Lower leg skin (tissue), 4 donors: ENCODE results near the gene LTA. TPM values are rescaled to one million over a fixed set of nuclear protein-coding genes. Genes with fewer than 3 reads are reported as not detected.

ENCODE experiments used
- DNase-seq, 2 donors: peaks; one replicate each; pipeline ENCODE4 v3.0.0-alpha.2; 2019; ENCODE audit warnings: low spot score in 2 of 2
- H3K4me3 ChIP-seq: fragments of 200-600 bp; sonication (generic); 2 replicates; pipeline ENCODE4 v1.5.1; 2017; ENCODE audit warnings: mild to moderate bottlenecking, low read depth; ENCODE audit not compliant: poor library complexity, severe bottlenecking
- CTCF ChIP-seq, 3 donors: fragments of 450-650 bp; IDR thresholded peaks; one replicate each; pipeline ENCODE4 v1.5.1; 2016; ENCODE audit warnings: antibody characterized with exemption in 3 of 3, mild to moderate bottlenecking in 3 of 3, moderate library complexity in 2 of 3
- POLR2A ChIP-seq, 2 donors: fragments of 450-650 bp; IDR thresholded peaks; one replicate each; pipeline ENCODE4 v1.6.1; 2016 to 2017; ENCODE audit warnings: antibody characterized with exemption in 2 of 2, mild to moderate bottlenecking in 1 of 2, moderate library complexity in 1 of 2
- WGBS, 2 donors: methylation state at CpG; one replicate each; pipeline ENCODE4 v1.1.5; 2018; 5-methylcytosine and 5-hydroxymethylcytosine counted together
- intact Hi-C: fragments of 100-400 bp; cut with DNase I; formaldehyde crosslinking; loops from one replicate; pipeline ENCODE4 v1.15.0; 2023; ENCODE audit warnings: low total_unique reads
- total RNA-seq, 4 donors: library from RNA; depleted of rRNA; stranded (reverse); fragments of >200 nt; gene quantifications; one replicate each; pipeline ENCODE4 v1.1.0, GENCODE V29; 2016

The LTA gene
- total RNA-seq, 4 donors from 2014 or later, result not detected

DNA sequence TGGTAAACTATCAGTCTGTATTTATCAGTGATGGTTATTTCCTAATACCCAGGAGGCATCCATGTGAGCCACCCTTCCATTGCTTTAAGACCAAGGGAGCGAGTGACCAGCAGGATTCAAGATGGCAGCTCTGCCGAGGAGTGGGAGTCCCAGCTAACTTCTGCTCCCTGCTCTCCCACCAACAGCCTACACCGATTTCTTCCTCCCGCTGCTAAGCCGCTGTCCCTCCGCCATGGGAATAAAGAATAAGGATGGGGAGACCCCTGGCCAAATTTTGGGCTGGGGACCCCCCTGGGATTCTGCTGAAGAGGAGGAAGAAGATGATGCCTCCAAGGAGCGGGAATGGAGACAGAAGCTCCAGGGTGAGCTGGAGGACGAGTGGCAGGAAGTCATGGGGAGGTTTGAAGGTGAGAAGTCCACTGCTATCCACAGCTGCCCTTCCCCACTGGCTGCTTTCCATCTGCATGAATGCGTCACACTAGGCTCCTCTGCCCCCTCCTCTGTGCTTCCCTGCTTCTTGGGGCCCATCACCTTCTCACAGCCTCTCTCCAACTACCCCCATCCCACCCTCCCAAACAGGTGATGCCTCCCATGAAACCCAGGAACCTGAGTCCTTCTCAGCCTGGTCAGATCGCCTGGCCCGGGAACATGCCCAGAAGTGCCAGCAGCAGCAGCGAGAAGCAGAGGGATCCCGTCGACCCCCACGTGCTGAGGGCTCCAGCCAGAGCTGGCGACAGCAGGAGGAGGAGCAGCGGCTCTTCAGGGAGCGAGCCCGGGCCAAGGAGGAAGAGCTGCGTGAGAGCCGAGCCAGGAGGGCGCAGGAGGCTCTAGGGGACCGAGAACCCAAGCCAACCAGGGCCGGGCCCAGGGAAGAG, 14.4 kb upstream of the LTA start:
- WGBS, 2 donors, result 75 to 76% methylated on average over 24 of the region's 24 CpGs
- no peak for TF ChIP-seq POLR2A (IDR thresholded peaks at IDR 0.05)
- no peak for TF ChIP-seq CTCF (IDR thresholded peaks at IDR 0.05)
- H3K4me3 ChIP-seq, result no peak overlapping the region
- DNase-seq, result no peak
- intact Hi-C loops, result no loop called here

DNA sequence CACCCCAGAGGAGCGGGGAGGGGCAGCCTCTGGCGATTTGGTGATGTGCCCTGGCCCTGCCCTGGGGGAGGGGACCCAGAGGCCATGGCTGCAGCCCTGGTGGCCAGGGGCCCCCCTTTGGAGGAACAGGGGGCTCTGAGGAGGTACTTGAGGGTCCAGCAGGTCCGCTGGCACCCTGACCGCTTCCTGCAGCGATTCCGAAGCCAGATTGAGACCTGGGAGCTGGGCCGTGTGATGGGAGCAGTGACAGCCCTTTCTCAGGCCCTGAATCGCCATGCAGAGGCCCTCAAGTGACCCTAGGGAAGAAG, 13.8 kb upstream of the LTA start:
- WGBS, 2 donors, result 75 to 78% methylated on average over 8 of the region's 8 CpGs
- no peak for TF ChIP-seq CTCF (IDR thresholded peaks at IDR 0.05)
- no peak for TF ChIP-seq POLR2A (IDR thresholded peaks at IDR 0.05)
- no peak for DNase-seq
- intact Hi-C loops, result no loop called here
- no peak overlapping the region for H3K4me3 ChIP-seq

- no peak for DNase-seq
- TF ChIP-seq CTCF (IDR thresholded peaks at IDR 0.05) (no peak), POLR2A (IDR thresholded peaks at IDR 0.05) (no peak)
- 78 to 79% methylated on average over 14 of the region's 14 CpGs for WGBS, 2 donors
- no peak overlapping the region for H3K4me3 ChIP-seq
- intact Hi-C loops, result no loop called here
These were observed 13.2 kb upstream of the LTA start for GRCh38 chr6:31558631-31559500.

- 67 to 69% methylated on average over 4 of the region's 4 CpGs for WGBS, 2 donors
- intact Hi-C loops, result no loop called here
- TF ChIP-seq POLR2A (IDR thresholded peaks at IDR 0.05) (no peak), CTCF (IDR thresholded peaks at IDR 0.05) (no peak)
- H3K4me3 ChIP-seq, result no peak overlapping the region
- no peak for DNase-seq
These were observed 12.5 kb upstream of the LTA start for GRCh38 chr6:31559606-31559957.

- intact Hi-C loops, result no loop called here
- DNase-seq, result no peak
- no peak overlapping the region for H3K4me3 ChIP-seq
- TF ChIP-seq CTCF (IDR thresholded peaks at IDR 0.05), result no peak
- no peak for TF ChIP-seq POLR2A (IDR thresholded peaks at IDR 0.05)
- 57 to 69% methylated on average over 7 of the region's 7 CpGs for WGBS, 2 donors
These were observed 12.0 kb upstream of the LTA start for GRCh38 chr6:31559958-31560696.
